Type B pancreatic cell (in vitro differentiated cells): ENCODE measurements around the gene PLPP1. TPM values are rescaled to one million over a fixed set of nuclear protein-coding genes. Genes with fewer than 3 reads are reported as not detected.
"Not testable (repeated sequence)": the region's sequence is repeated elsewhere in the genome, so short reads cannot be mapped to it uniquely, and the experiment has no call there.

Source experiments
- DNase-seq: peaks from one replicate; pipeline ENCODE4 v3.0.0; 2021; ENCODE audit warnings: mixed read lengths; ENCODE audit not compliant: unreplicated experiment; ENCODE audit errors: extremely low spot score
- H3K27ac Mint-ChIP-seq: 2 replicates; pipeline ENCODE4 v1.8.0; 2021; ENCODE audit warnings: mild to moderate bottlenecking, mixed read lengths
- H3K27me3 Mint-ChIP-seq: 2 replicates; pipeline ENCODE4 v1.8.0; 2021; ENCODE audit warnings: mixed read lengths
- H3K36me3 Mint-ChIP-seq: 2 replicates; pipeline ENCODE4 v1.8.0; 2021; ENCODE audit warnings: mixed read lengths
- H3K4me1 Mint-ChIP-seq: one replicate; pipeline ENCODE4 v1.8.0; 2021; ENCODE audit warnings: mixed read lengths; ENCODE audit not compliant: unreplicated experiment
- H3K4me3 Mint-ChIP-seq: 2 replicates; pipeline ENCODE4 v1.8.0; 2021; ENCODE audit warnings: mild to moderate bottlenecking, mixed read lengths
- H3K9me3 Mint-ChIP-seq: 2 replicates; pipeline ENCODE4 v1.8.0; 2021; ENCODE audit warnings: mixed read lengths
- total RNA-seq: library from RNA; stranded (reverse); gene quantifications from 2 replicates; pipeline ENCODE4 v1.2.1, GENCODE V29; 2021; ENCODE audit warnings: low replicate concordance
- TF ChIP-seq, protein P1 (sequence below): fragments of 200-600 bp; sonication (generic); conservative IDR thresholded peaks from 2 replicates; pipeline ENCODE4 v1.5.0; 2021; ENCODE audit warnings: antibody characterized with exemption, mild to moderate bottlenecking

Gene PLPP1
- total RNA-seq, 1 donor from 2014 or later = 12.8 TPM

DNA sequence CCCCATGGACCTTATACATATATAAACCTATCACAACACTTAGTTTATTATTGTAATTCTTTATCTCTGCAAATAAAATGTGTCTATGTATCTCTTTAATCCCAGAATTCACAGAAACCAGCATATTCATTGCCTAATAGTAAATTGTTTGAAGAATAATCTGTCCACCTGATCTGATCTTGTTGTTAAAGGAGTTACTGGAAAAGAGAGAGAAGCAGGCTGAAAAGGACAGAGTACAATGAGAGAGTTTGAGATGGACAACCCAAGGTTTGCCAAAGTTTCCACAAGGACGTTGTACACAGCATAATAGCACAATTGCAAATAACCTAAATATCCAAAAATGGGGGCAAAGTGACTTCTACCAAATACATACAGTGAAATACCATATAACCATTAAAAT lies 23.8 kb downstream of the PLPP1 start:
- no peak overlapping the region for H3K4me3 Mint-ChIP-seq
- DNase-seq = no peak
- no peaks in the 10 kb centered on the region for H3K27me3 Mint-ChIP-seq
- H3K36me3 Mint-ChIP-seq = no peaks in the 10 kb centered on the region
- TF ChIP-seq, protein P1, sequence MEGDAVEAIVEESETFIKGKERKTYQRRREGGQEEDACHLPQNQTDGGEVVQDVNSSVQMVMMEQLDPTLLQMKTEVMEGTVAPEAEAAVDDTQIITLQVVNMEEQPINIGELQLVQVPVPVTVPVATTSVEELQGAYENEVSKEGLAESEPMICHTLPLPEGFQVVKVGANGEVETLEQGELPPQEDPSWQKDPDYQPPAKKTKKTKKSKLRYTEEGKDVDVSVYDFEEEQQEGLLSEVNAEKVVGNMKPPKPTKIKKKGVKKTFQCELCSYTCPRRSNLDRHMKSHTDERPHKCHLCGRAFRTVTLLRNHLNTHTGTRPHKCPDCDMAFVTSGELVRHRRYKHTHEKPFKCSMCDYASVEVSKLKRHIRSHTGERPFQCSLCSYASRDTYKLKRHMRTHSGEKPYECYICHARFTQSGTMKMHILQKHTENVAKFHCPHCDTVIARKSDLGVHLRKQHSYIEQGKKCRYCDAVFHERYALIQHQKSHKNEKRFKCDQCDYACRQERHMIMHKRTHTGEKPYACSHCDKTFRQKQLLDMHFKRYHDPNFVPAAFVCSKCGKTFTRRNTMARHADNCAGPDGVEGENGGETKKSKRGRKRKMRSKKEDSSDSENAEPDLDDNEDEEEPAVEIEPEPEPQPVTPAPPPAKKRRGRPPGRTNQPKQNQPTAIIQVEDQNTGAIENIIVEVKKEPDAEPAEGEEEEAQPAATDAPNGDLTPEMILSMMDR = no peak
- H3K9me3 Mint-ChIP-seq = no peaks in the 10 kb centered on the region
- H3K4me1 Mint-ChIP-seq = peaks cover 8% of the 10 kb centered on the region
- no peak overlapping the region for H3K27ac Mint-ChIP-seq

DNA sequence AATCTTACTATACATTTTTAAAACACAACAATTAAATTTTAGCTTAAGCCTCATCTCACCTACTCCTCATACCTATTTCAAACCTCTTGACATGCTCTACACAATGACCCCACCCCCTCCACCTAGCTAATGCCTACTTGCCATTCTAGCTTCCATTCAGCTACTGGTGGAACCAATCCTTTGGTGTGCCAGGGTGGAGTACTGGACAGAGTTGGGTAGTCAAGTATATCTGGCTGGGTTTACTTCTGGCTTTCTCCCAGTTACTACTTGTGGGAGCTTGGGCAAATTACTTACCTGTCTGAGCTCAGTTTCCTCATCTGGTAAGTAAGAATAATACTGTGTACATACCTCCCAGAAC lies 24.3 kb downstream of the PLPP1 start:
- H3K9me3 Mint-ChIP-seq = no peaks in the 10 kb centered on the region
- H3K4me3 Mint-ChIP-seq = no peak overlapping the region
- H3K27me3 Mint-ChIP-seq = no peaks in the 10 kb centered on the region
- DNase-seq = no peak
- H3K27ac Mint-ChIP-seq = no peak overlapping the region
- TF ChIP-seq, protein P1 = no peak
- peaks cover 8% of the 10 kb centered on the region for H3K4me1 Mint-ChIP-seq
- H3K36me3 Mint-ChIP-seq = no peaks in the 10 kb centered on the region

DNA sequence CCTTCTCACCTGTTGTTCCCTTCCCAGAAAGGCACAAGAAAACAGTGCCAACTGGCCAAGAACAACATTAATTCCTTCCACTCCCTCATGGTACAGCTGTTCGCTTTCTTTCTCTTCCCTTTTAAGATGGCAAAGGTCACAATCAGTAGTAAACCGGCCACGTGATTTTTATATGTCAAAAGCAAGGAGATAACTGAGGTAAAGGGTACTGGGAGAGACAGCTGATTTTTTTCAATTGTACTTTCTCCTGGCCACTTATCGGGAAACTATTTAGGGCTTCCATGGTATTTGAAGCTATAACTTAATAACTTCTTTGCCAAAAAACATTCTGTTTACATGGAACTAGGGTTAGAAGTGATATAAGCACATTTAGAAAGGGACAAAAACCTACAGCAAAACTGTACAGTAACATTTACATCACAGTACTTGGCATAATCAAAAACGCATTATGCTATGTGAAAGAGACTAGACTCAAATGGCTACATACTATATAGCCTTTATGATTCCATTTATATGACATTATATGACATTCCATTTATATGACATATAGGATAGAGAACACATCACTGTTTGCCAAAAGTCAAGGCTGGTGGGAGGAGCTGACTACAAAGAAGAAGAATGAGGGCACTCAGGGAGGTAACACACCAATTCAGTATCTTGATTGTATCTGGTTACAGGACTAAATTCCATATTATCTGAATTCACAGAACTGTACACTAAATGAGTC lies 24.8 kb downstream of the PLPP1 start:
- TF ChIP-seq, protein P1 = no peak
- no peaks in the 10 kb centered on the region for H3K9me3 Mint-ChIP-seq
- no peak for DNase-seq
- H3K36me3 Mint-ChIP-seq = no peaks in the 10 kb centered on the region
- peaks cover 8% of the 10 kb centered on the region for H3K4me1 Mint-ChIP-seq
- H3K27ac Mint-ChIP-seq = peak overlapping the region; percentile 2
- no peak overlapping the region for H3K4me3 Mint-ChIP-seq
- H3K27me3 Mint-ChIP-seq = no peaks in the 10 kb centered on the region

DNA sequence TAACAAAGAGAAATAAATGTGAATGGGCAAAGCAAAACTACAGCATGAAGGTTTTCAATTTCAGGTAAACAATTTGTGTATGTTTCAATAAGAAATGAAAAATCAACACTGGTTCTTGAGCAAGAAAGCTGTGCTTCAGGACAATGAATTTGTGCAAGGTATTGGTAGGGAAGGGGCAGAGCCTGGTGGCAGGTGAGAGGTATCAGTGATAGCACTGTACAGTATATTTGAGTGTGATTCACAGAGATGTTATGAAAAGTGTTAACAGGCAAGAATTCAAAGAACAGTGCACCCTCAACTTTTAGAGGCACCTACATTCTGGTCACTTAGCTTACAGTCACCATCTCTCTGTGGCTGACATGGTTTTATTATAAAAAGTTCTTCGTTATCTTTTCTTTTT lies 25.7 kb downstream of the PLPP1 start:
- TF ChIP-seq, protein P1 = no peak
- H3K36me3 Mint-ChIP-seq = no peaks in the 10 kb centered on the region
- peaks cover 8% of the 10 kb centered on the region for H3K4me1 Mint-ChIP-seq
- no peaks in the 10 kb centered on the region for H3K27me3 Mint-ChIP-seq
- no peak overlapping the region for H3K27ac Mint-ChIP-seq
- H3K4me3 Mint-ChIP-seq = no peak overlapping the region
- no peak for DNase-seq
- no peaks in the 10 kb centered on the region for H3K9me3 Mint-ChIP-seq

DNA sequence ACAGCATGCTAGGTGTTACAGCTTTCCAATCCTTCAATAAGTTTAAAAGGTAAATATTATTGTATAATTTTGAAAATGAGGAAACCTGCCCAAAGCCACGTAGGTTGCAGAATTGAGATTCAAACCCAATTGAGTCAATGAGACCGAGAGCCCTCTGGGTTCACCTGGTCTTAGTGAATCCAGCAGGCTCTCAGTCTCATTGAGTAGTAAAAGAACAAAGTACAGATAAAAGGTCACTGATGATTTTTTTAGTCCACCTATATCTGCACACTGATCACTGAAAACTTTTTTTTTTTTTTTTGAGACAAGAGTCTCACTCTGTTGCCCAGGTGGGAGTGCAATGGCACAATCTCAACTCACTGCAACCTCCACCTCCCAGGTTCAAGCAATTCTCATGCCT lies 27.2 kb downstream of the PLPP1 start:
- Mint-ChIP-seq H3K36me3 (no peaks in the 10 kb centered on the region), H3K27me3 (no peaks in the 10 kb centered on the region), H3K9me3 (no peaks in the 10 kb centered on the region), H3K4me3 (no peak overlapping the region), H3K4me1 (peaks cover 14% of the 10 kb centered on the region), H3K27ac (no peak overlapping the region)
- TF ChIP-seq, protein P1 = no peak
- no peak for DNase-seq

DNA sequence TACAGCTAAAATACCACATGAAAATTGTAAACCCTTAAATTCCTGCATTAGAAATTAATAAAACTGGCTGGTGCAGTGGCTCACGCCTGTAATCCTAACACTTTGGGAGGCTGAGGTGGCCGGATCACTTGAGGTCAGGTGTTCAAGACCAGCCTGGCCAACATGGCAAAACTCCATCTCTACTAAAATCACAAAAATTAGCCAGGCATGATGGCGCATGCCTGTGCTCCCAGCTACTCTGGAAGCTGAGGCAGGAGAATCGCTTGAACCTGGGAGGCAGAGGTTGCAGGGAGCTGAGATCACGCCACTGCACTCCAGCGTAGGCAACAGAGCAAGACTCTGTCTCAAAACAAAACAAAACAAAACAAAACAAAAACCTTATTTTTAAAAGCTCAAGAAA lies 29.1 kb downstream of the PLPP1 start:
- DNase-seq, H3K9me3 Mint-ChIP-seq, H3K27ac Mint-ChIP-seq, H3K36me3 Mint-ChIP-seq, H3K4me3 Mint-ChIP-seq, H3K27me3 Mint-ChIP-seq: not testable (repeated sequence)
- H3K4me1 Mint-ChIP-seq = peaks cover 14% of the 10 kb centered on the region

DNA sequence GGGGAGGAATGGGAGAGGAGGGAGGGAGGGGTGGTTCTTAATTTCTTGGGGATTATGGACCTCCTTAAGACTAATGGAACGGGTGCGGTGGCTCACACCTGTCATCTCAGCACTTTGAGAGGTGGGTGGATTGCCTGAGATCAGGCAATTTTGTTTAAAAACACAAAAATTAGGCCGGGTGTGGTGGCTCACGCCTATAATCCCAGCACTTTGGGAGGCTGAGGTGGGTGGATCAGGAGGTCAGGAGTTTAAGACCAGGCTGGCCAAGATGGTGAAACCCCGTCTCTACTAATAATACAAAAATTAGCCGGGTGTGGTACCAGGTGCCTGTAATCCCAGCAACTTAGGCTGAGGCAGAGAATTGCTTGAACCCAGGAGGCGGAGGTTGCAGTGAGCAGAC lies 30.8 kb downstream of the PLPP1 start:
- peaks cover 12% of the 10 kb centered on the region for H3K4me1 Mint-ChIP-seq
- not testable (repeated sequence) for DNase-seq, H3K4me3 Mint-ChIP-seq, H3K9me3 Mint-ChIP-seq, H3K36me3 Mint-ChIP-seq, H3K27ac Mint-ChIP-seq, H3K27me3 Mint-ChIP-seq
